ENCODE measurements around the gene OBSCN. TPM values are rescaled to one million over a fixed set of nuclear protein-coding genes. Genes with fewer than 3 reads are reported as not detected.

OBSCN gene
- total and polyA plus RNA-seq, 10 of the 15 experiments (the other 5 are each of a cell fraction or from before 2014, with no cell fraction given), result 0.01 to 0.36 (median 0.08) TPM; not detected in 2

DNA sequence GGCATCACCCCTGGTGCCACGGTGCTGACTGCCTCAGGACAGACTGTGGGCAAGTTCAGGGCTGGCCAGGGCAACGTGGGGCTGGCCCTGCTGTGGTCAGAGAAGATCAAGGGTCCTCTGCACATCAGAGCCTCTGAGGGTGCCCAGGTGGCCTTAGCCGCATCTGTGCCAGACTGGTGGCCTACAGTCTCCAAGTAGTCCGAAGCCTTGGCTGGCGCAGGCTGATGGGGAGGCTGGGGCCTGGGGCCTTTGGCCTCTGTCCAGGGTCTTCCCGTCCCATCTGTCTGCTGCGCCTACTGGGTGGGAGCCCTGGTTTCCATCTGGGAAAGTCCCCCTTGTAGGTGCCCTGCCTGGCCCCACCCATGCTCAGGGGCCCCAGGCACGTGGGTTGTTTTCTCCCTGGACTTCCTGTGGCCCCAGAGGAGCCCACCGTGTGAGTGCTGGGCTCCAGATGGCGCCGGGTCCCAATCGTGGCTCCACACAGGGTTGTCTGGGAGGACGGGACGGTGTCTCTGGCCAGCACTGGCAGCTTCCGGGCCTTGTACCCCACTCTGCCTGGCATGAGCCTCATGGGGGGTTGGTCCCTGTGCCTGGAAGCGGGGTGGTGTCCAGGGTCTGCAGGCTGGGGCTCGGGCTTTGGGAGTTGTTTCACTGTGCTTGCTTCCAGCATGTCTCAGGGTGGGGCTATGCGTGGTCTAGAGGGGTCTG is 32.4 kb upstream of the OBSCN start:
- no peak overlapping the region for H3K27ac ChIP-seq (ENCODE audit: control insufficient read depth, insufficient read depth)
- no peak overlapping the region for H2AFZ ChIP-seq (ENCODE audit: control insufficient read depth, low read depth, low read length)
- 75% methylated on average over 18 of the region's 18 CpGs for WGBS (ENCODE audit: insufficient coverage, insufficient replicate concordance, low lambda C conversion rate, missing lambda C conversion rate)
- TF ChIP-seq POLR2A (IDR thresholded peaks at IDR 0.05; ENCODE audit: low read depth, low read length) (0 out of 2 replicates have a peak, but pooled peaks have one; percentile 23), MYB (IDR thresholded peaks at IDR 0.05; ENCODE audit: borderline replicate concordance, low read depth, low read length) (no peak), KDM1A (IDR thresholded peaks at IDR 0.05; ENCODE audit: borderline replicate concordance) (no peak)
- H3K36me3 ChIP-seq (ENCODE audit: control insufficient read depth in 2 of 2, insufficient read depth in 2 of 2, low read length in 1 of 2), result peaks cover 0 to 5% of the 10 kb centered on the region in 2 experiments; a peak in 2 of 4 replicates
- H4K20me1 ChIP-seq (ENCODE audit: control insufficient read depth, insufficient read depth), result no peaks in the 10 kb centered on the region
- H3K4me3 ChIP-seq, result no peak overlapping the region
- H3K27me3 ChIP-seq (replicated peaks in 1 of 2; ENCODE audit: control insufficient read depth in 2 of 2, insufficient read depth in 2 of 2, low read length in 1 of 2), result no peaks in the 10 kb centered on the region
- CTCF ChIA-PET, result interaction anchor here (2.0 kb wide), 1 partner anchor 9 kb away, joined by 5 read pairs; no protein-coding TSS in a partner anchor
- ATAC-seq (no peak), FAIRE-seq (no peak), DNase-seq (ENCODE audit: low read depth, low spot score) (no peak)
- POLR2A ChIA-PET, result interaction anchor here (0.6 kb wide), 1 partner anchor 388 kb away, joined by 4 read pairs; no protein-coding TSS in a partner anchor
- intact Hi-C loops (cut with micrococcal nuclease; ENCODE audit: unreplicated experiment), result no loop called here
- no TSS peak for BruUV-seq (replicated peaks)
- no peaks in the 10 kb centered on the region for H3K9me3 ChIP-seq (replicated peaks; ENCODE audit: control insufficient read depth, insufficient read depth, low read length)
- RAD21 ChIA-PET (ENCODE audit: unreplicated experiment), result no interaction called here
- in situ Hi-C loops (cut with MboI), result no loop called here
- SMC1A ChIA-PET (ENCODE audit: uncharacterized antibody, unreplicated experiment), result interaction anchor here (0.8 kb wide), 1 partner anchor 176 kb away, joined by 3 read pairs; no protein-coding TSS in a partner anchor
- H3K4me1 ChIP-seq (ENCODE audit: control insufficient read depth, insufficient read depth, low read length), result peaks cover 6% of the 10 kb centered on the region
- no peaks in the 10 kb centered on the region for H3K79me2 ChIP-seq (ENCODE audit: control insufficient read depth, insufficient read depth, low read length)
- no peak overlapping the region for H3K9ac ChIP-seq (ENCODE audit: control insufficient read depth, insufficient read depth, low read length)
- no peak overlapping the region for H3K4me2 ChIP-seq (ENCODE audit: control insufficient read depth, insufficient read depth)

DNA sequence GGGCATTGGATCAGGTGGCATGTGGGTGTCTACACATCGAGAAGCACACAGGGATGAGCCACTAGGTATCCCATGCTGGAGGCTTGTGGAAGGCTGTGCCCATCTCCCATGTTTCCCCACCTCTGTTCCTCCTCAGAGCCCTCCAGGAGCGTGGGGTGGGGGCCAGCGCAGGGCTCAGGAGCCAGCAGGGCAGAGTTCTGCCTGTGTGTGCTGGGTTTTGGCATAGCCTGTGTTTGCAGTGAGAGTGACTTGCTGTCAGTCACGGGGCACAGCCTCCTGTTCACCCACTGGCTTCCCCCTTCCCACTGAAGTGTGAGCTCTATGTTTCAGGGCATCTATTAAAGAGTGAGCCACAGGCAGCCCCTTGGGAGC is 31.8 kb upstream of the OBSCN start:
- Histone ChIP-seq H3K79me2 (ENCODE audit: control insufficient read depth, insufficient read depth, low read length) (no peaks in the 10 kb centered on the region), H3K9ac (ENCODE audit: control insufficient read depth, insufficient read depth, low read length) (no peak overlapping the region), H2AFZ (ENCODE audit: control insufficient read depth, low read depth, low read length) (no peak overlapping the region), H3K4me2 (ENCODE audit: control insufficient read depth, insufficient read depth) (no peak overlapping the region), H3K4me1 (ENCODE audit: control insufficient read depth, insufficient read depth, low read length) (peaks cover 6% of the 10 kb centered on the region), H4K20me1 (ENCODE audit: control insufficient read depth, insufficient read depth) (no peaks in the 10 kb centered on the region), H3K9me3 (replicated peaks; ENCODE audit: control insufficient read depth, insufficient read depth, low read length) (no peaks in the 10 kb centered on the region), H3K27ac (ENCODE audit: control insufficient read depth, insufficient read depth) (no peak overlapping the region), H3K36me3 (ENCODE audit: control insufficient read depth in 2 of 2, insufficient read depth in 2 of 2, low read length in 1 of 2) (peaks cover 0 to 5% of the 10 kb centered on the region in 2 experiments; a peak in 2 of 4 replicates), H3K4me3 (no peak overlapping the region), H3K27me3 (replicated peaks in 1 of 2; ENCODE audit: control insufficient read depth in 2 of 2, insufficient read depth in 2 of 2, low read length in 1 of 2) (no peaks in the 10 kb centered on the region)
- no TSS peak for BruUV-seq (replicated peaks)
- no peak for FAIRE-seq
- 57% methylated on average over 4 of the region's 4 CpGs for WGBS (ENCODE audit: insufficient coverage, insufficient replicate concordance, low lambda C conversion rate, missing lambda C conversion rate)
- ChIA-PET SMC1A (ENCODE audit: uncharacterized antibody, unreplicated experiment) (interaction anchor here (0.8 kb wide), 1 partner anchor 177 kb away, joined by 3 read pairs; no protein-coding TSS in a partner anchor), POLR2A (no interaction called here), RAD21 (ENCODE audit: unreplicated experiment) (no interaction called here), CTCF (interaction anchor here (2.0 kb wide), 1 partner anchor 10 kb away, joined by 5 read pairs; no protein-coding TSS in a partner anchor)
- intact Hi-C loops (cut with micrococcal nuclease; ENCODE audit: unreplicated experiment) (no loop called here), in situ Hi-C loops (cut with MboI) (no loop called here)
- no peak for DNase-seq (ENCODE audit: low read depth, low spot score)
- ATAC-seq, result no peak
- TF ChIP-seq, protein P1, sequence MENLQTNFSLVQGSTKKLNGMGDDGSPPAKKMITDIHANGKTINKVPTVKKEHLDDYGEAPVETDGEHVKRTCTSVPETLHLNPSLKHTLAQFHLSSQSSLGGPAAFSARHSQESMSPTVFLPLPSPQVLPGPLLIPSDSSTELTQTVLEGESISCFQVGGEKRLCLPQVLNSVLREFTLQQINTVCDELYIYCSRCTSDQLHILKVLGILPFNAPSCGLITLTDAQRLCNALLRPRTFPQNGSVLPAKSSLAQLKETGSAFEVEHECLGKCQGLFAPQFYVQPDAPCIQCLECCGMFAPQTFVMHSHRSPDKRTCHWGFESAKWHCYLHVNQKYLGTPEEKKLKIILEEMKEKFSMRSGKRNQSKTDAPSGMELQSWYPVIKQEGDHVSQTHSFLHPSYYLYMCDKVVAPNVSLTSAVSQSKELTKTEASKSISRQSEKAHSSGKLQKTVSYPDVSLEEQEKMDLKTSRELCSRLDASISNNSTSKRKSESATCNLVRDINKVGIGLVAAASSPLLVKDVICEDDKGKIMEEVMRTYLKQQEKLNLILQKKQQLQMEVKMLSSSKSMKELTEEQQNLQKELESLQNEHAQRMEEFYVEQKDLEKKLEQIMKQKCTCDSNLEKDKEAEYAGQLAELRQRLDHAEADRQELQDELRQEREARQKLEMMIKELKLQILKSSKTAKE (IDR thresholded peaks at IDR 0.05; ENCODE audit: low read depth, poor library complexity, severe bottlenecking), result no peak
- TF ChIP-seq, protein P2, sequence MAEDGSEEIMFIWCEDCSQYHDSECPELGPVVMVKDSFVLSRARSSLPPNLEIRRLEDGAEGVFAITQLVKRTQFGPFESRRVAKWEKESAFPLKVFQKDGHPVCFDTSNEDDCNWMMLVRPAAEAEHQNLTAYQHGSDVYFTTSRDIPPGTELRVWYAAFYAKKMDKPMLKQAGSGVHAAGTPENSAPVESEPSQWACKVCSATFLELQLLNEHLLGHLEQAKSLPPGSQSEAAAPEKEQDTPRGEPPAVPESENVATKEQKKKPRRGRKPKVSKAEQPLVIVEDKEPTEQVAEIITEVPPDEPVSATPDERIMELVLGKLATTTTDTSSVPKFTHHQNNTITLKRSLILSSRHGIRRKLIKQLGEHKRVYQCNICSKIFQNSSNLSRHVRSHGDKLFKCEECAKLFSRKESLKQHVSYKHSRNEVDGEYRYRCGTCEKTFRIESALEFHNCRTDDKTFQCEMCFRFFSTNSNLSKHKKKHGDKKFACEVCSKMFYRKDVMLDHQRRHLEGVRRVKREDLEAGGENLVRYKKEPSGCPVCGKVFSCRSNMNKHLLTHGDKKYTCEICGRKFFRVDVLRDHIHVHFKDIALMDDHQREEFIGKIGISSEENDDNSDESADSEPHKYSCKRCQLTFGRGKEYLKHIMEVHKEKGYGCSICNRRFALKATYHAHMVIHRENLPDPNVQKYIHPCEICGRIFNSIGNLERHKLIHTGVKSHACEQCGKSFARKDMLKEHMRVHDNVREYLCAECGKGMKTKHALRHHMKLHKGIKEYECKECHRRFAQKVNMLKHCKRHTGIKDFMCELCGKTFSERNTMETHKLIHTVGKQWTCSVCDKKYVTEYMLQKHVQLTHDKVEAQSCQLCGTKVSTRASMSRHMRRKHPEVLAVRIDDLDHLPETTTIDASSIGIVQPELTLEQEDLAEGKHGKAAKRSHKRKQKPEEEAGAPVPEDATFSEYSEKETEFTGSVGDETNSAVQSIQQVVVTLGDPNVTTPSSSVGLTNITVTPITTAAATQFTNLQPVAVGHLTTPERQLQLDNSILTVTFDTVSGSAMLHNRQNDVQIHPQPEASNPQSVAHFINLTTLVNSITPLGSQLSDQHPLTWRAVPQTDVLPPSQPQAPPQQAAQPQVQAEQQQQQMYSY (CRISPR knock-in tag; IDR thresholded peaks at IDR 0.05), result no peak
- TF ChIP-seq SIN3A (IDR thresholded peaks at IDR 0.05; ENCODE audit: low read depth, low read length) (no peak), BRCA1 (IDR thresholded peaks at IDR 0.05; ENCODE audit: low read depth, low read length) (no peak), EZH2 (IDR thresholded peaks at IDR 0.05; ENCODE audit: borderline replicate concordance, control insufficient read depth, low read depth, low read length) (no peak), SREBF2 (IDR thresholded peaks at IDR 0.05; ENCODE audit: low read length) (no peak), CHD2 (IDR thresholded peaks at IDR 0.05; ENCODE audit: borderline replicate concordance, low read depth, low read length) (no peak)
